NB4 (cell line): ENCODE measurements around the gene ESR2.
A peak's percentile ranks its signal among the peaks of the same experiment; 100 is the strongest.

Experiments used
- DNase-seq: peaks from one replicate; pipeline ENCODE4 v3.0.0; 2010; ENCODE audit warnings: low read depth
- H3K4me3 ChIP-seq: one replicate; pipeline ENCODE4 v1.5.1; 2011; ENCODE audit warnings: mild to moderate bottlenecking, low read depth, low read length, moderate library complexity
- MAX ChIP-seq: IDR thresholded peaks from 2 replicates; pipeline ENCODE4 v1.6.1; 2011; ENCODE audit warnings: low read depth, low read length
- MYC ChIP-seq: IDR thresholded peaks from 2 replicates; pipeline ENCODE4 v1.6.1; 2011; ENCODE audit warnings: low read depth, low read length
- POLR2A ChIP-seq: IDR thresholded peaks from 2 replicates; pipeline ENCODE4 v1.6.1; 2011; ENCODE audit warnings: mild to moderate bottlenecking; ENCODE audit not compliant: insufficient read length; ENCODE audit errors: extremely low read depth
- TF ChIP-seq, protein P1 (sequence below): IDR thresholded peaks from one replicate; pipeline ENCODE4 v1.5.1; 2012; ENCODE audit warnings: low read depth, low read length

The ESR2 gene

DNA sequence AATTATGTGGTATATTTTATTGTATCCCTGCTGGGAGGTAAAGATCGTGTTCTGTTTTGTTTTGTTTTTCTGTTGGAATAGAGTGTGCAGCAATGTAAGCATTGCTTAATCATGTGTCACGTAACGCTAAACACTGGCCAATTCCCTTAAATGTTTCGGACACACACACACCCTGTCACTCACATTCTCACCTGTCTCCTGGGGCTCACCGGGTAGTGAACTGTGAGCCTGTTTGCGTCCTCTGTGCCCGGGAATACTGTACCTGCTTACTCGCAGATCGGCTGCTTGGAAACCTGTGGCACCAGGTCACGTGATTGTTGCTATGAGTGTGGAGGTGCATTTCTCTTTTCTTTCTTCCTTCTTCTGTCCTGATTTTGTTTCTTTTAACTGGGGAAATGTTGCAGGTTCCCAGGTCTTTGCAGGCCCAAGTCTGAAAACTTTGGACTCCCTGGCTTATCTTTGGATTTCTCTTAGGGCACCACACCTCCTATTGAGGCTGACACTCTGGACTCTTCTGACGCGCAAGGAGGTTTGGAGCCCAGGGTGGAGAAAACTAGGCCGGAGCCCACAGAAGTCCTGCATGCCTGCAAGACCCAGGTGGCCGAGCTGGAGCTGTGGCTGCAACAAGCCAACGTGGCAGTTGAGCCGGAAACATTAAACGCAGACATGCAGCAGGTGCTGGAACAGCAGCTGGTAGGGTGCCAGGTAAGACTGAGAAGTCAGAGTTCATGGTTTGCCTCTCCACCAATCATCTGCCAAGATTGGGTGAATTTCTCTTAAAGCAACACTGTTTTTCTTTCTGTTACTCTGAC is 181.1 kb downstream of the ESR2 start:
- H3K4me3 ChIP-seq: no peak overlapping the region
- DNase-seq: peak; percentile 32
- no peak for TF ChIP-seq MYC
- no peak for TF ChIP-seq MAX
- no peak for TF ChIP-seq POLR2A
- TF ChIP-seq, protein P1, sequence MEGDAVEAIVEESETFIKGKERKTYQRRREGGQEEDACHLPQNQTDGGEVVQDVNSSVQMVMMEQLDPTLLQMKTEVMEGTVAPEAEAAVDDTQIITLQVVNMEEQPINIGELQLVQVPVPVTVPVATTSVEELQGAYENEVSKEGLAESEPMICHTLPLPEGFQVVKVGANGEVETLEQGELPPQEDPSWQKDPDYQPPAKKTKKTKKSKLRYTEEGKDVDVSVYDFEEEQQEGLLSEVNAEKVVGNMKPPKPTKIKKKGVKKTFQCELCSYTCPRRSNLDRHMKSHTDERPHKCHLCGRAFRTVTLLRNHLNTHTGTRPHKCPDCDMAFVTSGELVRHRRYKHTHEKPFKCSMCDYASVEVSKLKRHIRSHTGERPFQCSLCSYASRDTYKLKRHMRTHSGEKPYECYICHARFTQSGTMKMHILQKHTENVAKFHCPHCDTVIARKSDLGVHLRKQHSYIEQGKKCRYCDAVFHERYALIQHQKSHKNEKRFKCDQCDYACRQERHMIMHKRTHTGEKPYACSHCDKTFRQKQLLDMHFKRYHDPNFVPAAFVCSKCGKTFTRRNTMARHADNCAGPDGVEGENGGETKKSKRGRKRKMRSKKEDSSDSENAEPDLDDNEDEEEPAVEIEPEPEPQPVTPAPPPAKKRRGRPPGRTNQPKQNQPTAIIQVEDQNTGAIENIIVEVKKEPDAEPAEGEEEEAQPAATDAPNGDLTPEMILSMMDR: no peak

DNA sequence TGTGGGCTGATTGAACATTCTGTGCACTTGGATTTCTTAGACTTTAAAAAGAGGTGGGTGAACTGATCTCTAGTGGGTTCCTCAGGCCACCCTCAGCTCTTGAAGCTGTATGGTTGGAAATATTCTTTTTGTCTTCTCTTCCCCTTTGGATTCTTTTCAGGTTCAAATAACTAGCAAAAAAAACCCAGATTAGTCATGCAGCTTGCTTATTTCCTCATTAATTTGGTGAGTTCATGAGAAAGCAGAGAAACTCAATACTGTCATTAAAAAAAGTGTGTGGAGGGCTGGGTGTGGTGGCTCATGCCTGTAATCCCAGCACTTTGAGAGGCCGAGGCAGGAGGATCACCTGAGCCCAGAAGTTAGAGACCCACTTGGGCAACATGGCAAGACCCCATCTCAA is 183.4 kb downstream of the ESR2 start:
- TF ChIP-seq, protein P1: no peak
- TF ChIP-seq POLR2A: no peak
- TF ChIP-seq MYC: no peak
- TF ChIP-seq MAX: no peak
- no peak overlapping the region for H3K4me3 ChIP-seq
- peak; percentile 15 for DNase-seq

GRCh38 chr14:64109819-64110554 is 184.2 kb downstream of the ESR2 start:
- H3K4me3 ChIP-seq: no peak overlapping the region
- DNase-seq: peak; percentile 2
- TF ChIP-seq, protein P1: no peak
- no peak for TF ChIP-seq POLR2A
- TF ChIP-seq MYC: no peak
- TF ChIP-seq MAX: no peak

DNA sequence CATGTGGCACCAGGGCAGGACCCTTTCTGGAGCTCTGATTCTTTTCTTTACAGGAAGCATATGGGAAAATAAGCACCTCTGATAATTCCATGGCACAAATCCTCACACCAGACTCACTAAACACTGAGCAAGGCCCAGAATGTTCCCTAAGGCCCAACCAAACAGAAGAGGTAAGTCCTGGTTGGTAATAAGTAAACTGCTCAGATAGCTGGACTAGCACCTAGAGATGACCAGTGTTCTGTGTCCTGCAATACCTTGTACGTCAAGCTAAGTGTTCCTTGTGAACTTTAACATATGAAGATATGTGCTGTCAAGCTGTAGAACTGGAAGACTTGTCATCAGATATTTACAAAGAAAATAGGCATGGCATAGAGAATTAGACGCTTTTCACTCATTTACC is 186.7 kb downstream of the ESR2 start:
- no peak for TF ChIP-seq MAX
- TF ChIP-seq MYC: no peak
- no peak for TF ChIP-seq POLR2A
- TF ChIP-seq, protein P1: no peak
- no peak for DNase-seq
- no peak overlapping the region for H3K4me3 ChIP-seq

- H3K4me3 ChIP-seq: no peak overlapping the region
- DNase-seq: no peak
- TF ChIP-seq MYC: no peak
- TF ChIP-seq POLR2A: no peak
- no peak for TF ChIP-seq MAX
- TF ChIP-seq, protein P1: no peak
Measured at GRCh38 chr14:64098120-64098519, 196.1 kb downstream of the ESR2 start.
